Renal cortical epithelial cell (primary cell): ENCODE measurements around the gene AURKA. TPM values are rescaled to one million over a fixed set of nuclear protein-coding genes. Genes with fewer than 3 reads are reported as not detected.

ENCODE experiments used
- DNase-seq: peaks from one replicate; pipeline ENCODE4 v3.0.0-alpha.2; 2011; ENCODE audit warnings: low read depth
- total RNA-seq: library from RNA; depleted of rRNA; stranded (reverse); fragments of >200 nt; gene quantifications from 2 replicates; pipeline ENCODE4 v1.2.3, GENCODE V29; 2014

Gene AURKA
- 9.1 and 48.3 TPM in 2 replicates for total RNA-seq

GRCh38 chr20:56392132-56392880 lies at the start of gene AURKA, which contains the start of gene CSTF1:
AURKA (minus strand) TSS chr20:56392215; CDS start chr20:56388197, 4,018 bp downstream.
CSTF1 (plus strand) TSS chr20:56392645; CDS start chr20:56395553, 2,908 bp downstream.
- DNase-seq, result peak; percentile 99

DNA sequence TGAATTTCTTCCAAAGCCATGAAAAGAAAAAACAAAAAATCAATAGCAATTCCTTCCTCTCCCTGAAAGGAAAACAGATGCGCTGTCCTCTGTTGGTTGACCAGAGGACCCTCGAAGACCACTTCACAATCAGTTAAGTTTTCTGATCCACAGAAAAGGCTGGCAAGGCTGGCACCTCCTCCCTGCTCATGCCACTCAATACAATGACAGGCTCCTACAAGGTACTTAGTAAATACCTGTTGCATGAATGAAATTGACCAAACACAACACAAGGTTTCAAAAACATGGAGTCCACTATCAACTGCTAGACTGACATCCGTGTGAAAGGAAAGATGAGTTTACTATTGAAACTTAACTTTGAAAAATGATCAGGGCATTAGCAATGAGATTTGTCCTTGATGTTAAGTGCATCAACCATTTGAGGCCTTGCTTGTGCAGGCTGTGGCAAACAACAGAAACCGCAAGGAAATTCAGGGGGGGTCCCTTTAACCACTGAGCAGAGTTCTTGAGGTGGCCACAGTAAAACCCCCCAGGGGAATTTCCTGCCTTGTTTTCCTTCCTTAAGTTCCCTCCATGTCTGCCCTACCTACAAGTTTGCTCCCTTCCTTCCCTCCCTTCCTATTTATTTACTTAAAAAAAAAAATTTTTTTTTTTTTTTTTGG lies 48.5 kb upstream of the AURKA start:
- DNase-seq, result no peak

DNA sequence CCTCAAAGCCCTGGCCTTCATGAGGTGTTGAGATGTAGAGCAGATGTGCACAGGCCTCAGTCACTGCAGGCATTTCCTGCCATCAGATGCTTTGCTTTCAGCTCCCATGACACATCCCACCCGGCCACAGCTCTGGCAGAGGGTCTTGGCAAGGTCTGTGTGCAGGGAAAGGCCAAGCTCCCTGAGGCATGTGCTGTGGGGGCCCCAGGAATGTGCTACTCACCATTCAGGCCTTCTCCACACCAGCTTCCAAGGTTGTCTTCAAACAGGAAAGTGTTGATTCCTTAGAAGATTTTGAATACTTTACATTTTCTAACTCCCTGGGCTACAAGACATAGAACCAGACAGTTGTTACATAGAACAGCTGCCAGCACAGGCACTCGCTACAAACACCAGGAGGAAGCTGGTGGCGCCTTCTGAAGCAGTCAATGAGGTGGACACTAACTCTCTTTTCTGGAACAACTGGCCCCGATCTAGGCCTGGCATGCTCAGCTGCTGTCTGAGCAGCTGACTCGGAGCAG lies 47.8 kb upstream of the AURKA start:
- DNase-seq, result peak; percentile 14

- DNase-seq, result no peak
These were observed 46.3 kb upstream of the AURKA start for GRCh38 chr20:56438284-56438683.

DNA sequence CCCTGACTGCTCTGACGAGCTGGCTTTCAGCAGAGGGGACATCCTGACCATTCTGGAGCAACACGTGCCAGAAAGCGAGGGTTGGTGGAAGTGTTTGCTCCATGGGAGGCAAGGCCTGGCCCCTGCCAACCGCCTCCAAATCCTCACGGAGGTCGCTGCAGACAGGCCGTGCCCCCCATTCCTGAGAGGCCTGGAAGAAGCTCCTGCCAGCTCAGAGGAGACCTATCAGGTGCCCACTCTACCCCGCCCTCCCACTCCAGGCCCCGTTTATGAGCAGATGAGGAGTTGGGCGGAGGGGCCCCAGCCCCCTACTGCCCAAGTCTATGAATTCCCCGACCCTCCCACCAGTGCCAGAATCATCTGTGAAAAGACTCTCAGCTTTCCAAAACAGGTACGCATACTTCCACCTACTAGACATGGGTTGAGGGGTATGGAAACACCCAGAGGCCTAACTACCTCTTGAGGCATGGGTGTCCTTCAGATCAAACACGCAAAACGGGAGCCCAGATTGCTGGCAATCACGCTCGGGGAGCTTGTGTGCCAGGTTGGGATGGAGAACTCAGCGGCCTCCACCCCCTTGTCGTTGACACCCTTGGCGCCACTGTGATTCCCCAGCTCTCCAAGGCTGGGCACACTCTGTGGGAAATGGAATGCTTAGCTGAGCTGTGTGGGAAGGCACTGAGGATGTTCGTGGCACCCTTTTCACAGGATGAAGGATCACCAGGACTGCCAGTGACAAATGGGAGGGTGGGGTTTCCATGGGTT lies 45.4 kb upstream of the AURKA start:
- no peak for DNase-seq

DNA sequence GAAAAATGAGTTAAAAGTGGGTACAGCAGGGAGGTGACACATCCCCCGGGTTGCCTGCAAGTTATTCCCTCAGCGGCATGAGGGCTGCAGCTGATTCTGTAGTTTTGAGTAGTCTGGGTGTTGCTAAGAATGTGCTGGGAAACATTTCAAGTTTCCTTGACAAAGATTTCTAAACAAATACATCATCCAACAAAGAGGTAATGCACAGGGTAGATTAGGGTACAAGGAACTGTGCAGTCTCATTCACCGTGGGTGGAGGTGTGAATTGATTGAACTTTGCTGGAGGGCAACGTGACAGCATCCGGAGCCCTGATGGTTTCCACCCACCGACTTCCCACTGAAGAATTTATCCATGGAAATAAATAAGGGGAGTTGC lies 41.9 kb upstream of the AURKA start:
- DNase-seq, result no peak

DNA sequence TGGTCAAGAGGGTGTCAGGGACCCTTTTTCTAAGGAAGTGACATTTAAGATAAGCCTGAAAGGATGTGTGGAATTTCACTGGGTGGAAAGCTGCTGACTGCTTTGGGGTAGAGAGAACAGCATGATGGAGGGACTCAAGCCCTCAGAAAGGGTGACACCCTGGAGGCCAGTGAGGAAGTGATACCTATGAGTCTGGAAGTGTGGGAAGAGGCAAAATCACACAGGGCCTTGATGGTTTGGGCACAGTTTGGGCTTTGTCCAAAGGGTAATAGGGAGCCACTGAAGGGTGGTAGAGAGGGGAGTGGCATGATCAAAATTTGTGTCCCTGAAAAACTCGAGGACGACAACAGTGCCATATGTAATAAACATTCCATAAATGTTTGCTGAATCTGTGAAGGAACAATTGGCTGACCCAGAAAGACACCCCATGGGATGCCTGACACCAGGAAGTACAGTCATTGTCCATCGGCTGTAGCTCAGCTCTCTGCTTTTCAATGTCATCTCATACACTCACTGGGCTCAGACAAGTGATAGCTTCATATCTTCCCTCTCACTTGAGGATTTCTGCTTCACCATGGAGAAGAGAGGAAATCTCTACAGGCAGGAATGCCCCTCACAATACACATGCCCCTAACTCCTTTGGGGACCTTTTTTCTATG lies 41.3 kb upstream of the AURKA start:
- no peak for DNase-seq

- no peak for DNase-seq
These were observed 39.5 kb upstream of the AURKA start for GRCh38 chr20:56431471-56431870.

- DNase-seq, result no peak
These were observed 38.9 kb upstream of the AURKA start for GRCh38 chr20:56430957-56431356.

- no peak for DNase-seq
These were observed 38.4 kb upstream of the AURKA start for GRCh38 chr20:56430461-56430860.

DNA sequence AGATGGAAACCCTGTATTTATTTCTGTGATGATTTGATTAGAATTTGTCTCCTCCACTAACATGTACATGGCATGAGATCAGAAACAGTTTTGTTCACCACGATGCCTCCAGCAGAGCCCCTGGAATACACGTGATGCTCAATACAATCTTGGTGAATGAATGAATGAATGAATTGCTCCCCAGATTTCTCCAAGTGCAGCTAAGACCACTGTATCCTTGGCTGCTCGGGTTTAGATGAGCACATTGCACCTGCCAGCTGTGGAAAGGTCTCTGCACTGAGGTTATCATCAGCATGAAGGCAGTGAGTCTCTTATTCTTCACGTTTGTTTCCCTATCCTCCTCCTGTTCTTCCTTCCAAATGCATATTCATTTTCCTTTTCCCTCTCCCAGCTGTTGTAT lies 37.9 kb upstream of the AURKA start:
- no peak for DNase-seq

DNA sequence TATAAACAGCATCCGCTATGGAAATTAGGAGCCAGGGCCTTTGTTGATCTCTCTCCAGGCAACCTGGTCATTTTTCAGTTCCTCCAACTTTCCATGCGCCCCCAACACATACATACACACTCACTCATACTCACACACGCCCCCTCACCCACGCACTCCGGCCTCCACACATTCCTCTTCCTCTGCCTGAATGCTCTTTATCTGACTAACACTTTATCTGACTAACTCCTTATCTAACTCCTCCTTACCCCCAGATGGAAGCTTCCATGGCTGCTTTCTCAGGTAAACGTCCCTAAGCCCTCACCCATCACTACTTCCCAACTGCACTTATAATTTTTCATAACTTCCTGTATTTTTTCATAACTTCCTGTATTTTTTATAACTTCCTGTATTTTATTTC lies 37.5 kb upstream of the AURKA start:
- peak; percentile 34 for DNase-seq

DNA sequence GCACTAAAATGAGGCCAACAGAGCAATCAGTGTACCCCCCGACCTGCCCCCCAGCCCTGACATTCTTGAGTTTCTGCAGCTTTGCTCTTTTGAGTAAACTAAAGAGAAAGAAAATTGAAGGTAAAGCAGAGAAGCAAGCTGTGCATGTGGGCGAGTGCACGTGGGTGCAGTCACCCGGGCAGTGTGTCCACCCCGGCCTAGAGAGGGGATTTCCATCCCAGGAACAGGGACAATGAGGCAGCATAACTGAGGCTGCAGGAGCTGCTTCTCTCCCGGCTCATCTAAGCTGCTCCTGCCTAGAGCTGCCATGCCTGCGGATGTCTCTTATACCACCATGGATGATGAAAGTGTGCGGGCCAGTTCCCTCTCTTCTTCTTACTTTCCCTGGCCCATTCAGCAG lies 36.9 kb upstream of the AURKA start:
- DNase-seq, result no peak

GRCh38 chr20:56428410-56428809 lies 36.4 kb upstream of the AURKA start:
- DNase-seq, result no peak

DNA sequence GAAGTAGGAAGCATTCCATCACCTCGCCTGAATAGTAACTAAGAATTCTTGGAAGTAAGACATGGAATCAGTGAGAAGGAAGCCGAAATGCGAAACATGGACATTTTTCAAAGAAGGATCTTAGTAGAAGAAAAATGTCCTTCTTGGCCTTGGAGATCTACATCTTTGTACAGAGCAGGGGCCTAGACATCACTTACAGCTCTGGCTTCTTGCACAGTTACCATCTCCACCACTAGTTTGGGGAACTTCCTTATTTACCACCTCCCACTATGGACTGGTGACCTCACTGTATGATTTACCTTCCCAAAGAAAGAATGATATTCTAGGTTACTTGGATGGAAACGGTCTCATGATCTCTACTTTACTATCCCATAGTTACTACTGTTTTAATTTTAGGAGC lies 35.8 kb upstream of the AURKA start:
- no peak for DNase-seq

GRCh38 chr20:56426926-56427325 lies 34.9 kb upstream of the AURKA start:
- no peak for DNase-seq

DNA sequence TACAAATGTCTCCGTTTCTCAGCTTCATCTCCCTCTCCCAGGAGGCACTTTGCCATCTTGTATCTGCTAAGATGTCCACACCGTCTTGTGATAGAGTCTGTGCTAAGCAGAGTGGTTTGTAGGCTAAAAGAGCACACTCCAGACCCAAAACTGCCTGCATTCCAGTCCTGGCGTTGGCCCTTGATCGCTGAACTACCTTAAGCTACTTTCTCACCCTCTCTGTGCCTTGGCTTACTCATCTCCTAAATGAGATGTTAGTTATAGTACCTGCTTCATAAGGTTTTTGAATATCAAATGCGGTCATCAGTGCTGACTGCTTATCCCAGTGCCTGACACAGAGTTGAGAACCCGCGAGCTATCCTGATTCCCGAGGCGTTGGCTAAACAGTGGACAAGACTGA lies 34.0 kb upstream of the AURKA start:
- no peak for DNase-seq

DNA sequence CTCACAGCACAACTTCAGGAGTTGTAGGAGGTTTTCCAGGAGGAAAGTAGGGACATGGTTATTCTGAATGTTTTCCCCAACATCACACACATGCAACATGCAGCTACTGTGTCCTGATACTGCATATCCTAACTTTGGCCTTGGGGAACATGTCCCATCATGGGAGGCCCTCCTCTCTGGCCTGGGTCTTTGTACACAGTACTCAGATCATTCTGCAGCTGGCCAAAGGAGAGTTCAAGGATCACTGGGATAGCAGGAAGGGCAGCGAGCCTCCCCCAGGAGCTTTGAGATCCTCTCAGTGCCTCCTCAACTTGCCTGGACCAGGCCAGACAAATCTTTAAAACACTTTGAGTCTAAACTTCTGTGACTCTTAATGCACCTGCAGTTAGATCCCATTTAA lies 32.9 kb upstream of the AURKA start:
- DNase-seq, result no peak

GRCh38 chr20:56423886-56424285 lies 31.9 kb upstream of the AURKA start:
- DNase-seq, result no peak

DNA sequence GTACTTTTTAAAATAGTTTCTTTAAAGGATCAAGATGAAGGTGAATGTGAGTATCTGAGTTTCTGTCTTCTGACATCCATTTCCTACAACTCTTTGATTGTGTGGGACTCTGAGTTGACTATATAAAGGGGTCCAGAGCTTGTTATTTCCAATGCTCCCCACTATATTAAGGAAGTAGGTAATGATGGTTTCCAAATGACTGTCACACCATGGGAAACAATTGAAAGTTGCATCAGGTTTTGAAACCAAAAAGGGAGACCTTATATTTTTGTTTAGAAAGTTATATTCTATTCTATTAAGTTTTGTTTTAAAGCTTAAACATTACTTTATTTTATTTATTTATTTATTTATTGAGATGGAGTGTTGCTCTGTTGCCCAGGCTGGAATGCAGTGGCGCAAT lies 31.2 kb upstream of the AURKA start:
- no peak for DNase-seq

DNA sequence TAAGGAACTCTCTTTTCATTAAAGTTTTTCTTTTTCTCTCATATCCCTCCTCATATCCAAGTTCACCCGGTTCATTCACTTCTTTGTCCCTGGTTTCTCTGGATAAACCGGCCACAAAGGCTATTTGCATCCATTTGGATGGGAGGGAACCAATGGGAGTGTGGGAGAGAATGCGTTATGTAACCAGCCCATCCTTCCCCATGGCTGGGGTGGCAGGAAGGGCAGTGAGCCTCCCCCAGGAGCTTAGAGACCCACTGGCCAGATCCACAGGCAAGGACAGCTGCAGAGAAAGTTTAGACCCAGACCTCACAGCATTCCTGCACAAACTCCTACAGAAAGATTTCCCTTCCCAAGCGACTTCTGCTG lies 30.8 kb upstream of the AURKA start:
- no peak for DNase-seq
